Measurements from ENCODE around the gene TRIM73. TPM values are rescaled to one million over a fixed set of nuclear protein-coding genes. Genes with fewer than 3 reads are reported as not detected.
"Not testable (repeated sequence)": the region's sequence is repeated elsewhere in the genome, so short reads cannot be mapped to it uniquely, and the experiment has no call there.

TRIM73 gene
- total and polyA plus RNA-seq, 4 donors = 2.9 to 8.8 (median 4.2) TPM; not detected in 1

- 47 to 57% methylated on average over 5 of the region's 6 CpGs for WGBS, 2 donors
- ATAC-seq (ENCODE audit: low FRiP score); H3K4me3 ChIP-seq (ENCODE audit: low read length in 2 of 2); H3K9me3 ChIP-seq (ENCODE audit: control insufficient read depth, low read length); intact Hi-C loops (cut with DNase I); H3K4me1 ChIP-seq (ENCODE audit: control insufficient read depth in 1 of 2, insufficient read depth in 2 of 2, low read length in 2 of 2); H3K36me3 ChIP-seq (ENCODE audit: control insufficient read depth in 1 of 2, insufficient read depth in 2 of 2, low read length in 1 of 2); H3K27me3 ChIP-seq (ENCODE audit: control insufficient read depth in 1 of 2, insufficient read depth in 2 of 2, low read length in 1 of 2); H3K27ac ChIP-seq (ENCODE audit: low read depth in 1 of 2, low read length in 2 of 2); DNase-seq: not testable (repeated sequence)
Measured at GRCh38 chr7:75414204-75414603, 18.8 kb downstream of the TRIM73 start.

DNA sequence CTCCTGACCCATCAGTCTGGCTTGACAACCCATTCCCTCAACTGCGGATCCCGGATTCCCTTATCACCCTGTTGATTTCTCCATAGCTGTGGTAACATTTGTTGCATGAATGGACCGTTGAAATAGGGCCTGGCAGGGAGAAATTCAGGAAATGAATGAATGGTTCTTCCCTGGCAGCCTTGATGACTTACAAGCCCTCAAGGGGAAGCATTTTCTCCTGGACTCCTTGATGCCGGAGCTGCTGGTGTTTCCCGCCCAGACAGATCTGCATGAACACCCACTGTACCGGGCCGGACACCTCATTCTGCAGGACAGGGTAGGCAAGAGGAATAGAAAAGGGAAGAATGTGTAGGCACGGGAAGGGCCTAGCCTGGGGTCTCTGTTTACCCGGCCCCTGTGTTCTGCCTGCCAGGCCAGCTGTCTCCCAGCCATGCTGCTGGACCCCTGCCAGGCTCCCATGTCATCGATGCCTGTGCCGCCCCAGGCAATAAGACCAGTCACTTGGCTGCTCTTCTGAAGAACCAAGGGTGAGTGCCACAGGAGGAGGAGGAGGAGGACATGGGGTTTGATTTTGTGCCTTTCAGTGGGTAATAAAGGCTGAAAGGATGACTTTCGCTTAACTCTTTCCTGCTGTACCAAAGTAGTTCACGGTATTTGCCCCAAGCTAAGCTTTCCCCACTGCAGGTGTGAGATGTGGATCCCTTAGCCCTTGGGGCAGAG, 19.4 kb downstream of the TRIM73 start:
- intact Hi-C loops (cut with DNase I); H3K9me3 ChIP-seq (ENCODE audit: control insufficient read depth, low read length); DNase-seq; H3K4me1 ChIP-seq (ENCODE audit: control insufficient read depth in 1 of 2, insufficient read depth in 2 of 2, low read length in 2 of 2); H3K4me3 ChIP-seq (ENCODE audit: low read length in 2 of 2); ATAC-seq (ENCODE audit: low FRiP score); H3K27me3 ChIP-seq (ENCODE audit: control insufficient read depth in 1 of 2, insufficient read depth in 2 of 2, low read length in 1 of 2); H3K36me3 ChIP-seq (ENCODE audit: control insufficient read depth in 1 of 2, insufficient read depth in 2 of 2, low read length in 1 of 2); H3K27ac ChIP-seq (ENCODE audit: low read depth in 1 of 2, low read length in 2 of 2): not testable (repeated sequence)
- WGBS, 2 donors = 59 to 76% methylated on average over 8 to 12 of the region's 13 CpGs

GRCh38 chr7:75415428-75415817, 20.0 kb downstream of the TRIM73 start:
- not testable (repeated sequence) for ATAC-seq (ENCODE audit: low FRiP score)

GRCh38 chr7:75415829-75416373, 20.5 kb downstream of the TRIM73 start:
- H3K4me3 ChIP-seq (ENCODE audit: low read length in 2 of 2); H3K27ac ChIP-seq (ENCODE audit: low read depth in 1 of 2, low read length in 2 of 2); DNase-seq; H3K27me3 ChIP-seq (ENCODE audit: control insufficient read depth in 1 of 2, insufficient read depth in 2 of 2, low read length in 1 of 2); H3K4me1 ChIP-seq (ENCODE audit: control insufficient read depth in 1 of 2, insufficient read depth in 2 of 2, low read length in 2 of 2); H3K9me3 ChIP-seq (ENCODE audit: control insufficient read depth, low read length); H3K36me3 ChIP-seq (ENCODE audit: control insufficient read depth in 1 of 2, insufficient read depth in 2 of 2, low read length in 1 of 2); intact Hi-C loops (cut with DNase I); ATAC-seq (ENCODE audit: low FRiP score): not testable (repeated sequence)
- 83 to 89% methylated on average over 16 to 20 of the region's 27 CpGs for WGBS, 2 donors

More at GRCh38 chr7:75415428-75415817, 20.0 kb downstream of the TRIM73 start:
- intact Hi-C loops (cut with DNase I); H3K9me3 ChIP-seq (ENCODE audit: control insufficient read depth, low read length); H3K4me1 ChIP-seq (ENCODE audit: control insufficient read depth in 1 of 2, insufficient read depth in 2 of 2, low read length in 2 of 2); H3K27ac ChIP-seq (ENCODE audit: low read depth in 1 of 2, low read length in 2 of 2); DNase-seq; H3K27me3 ChIP-seq (ENCODE audit: control insufficient read depth in 1 of 2, insufficient read depth in 2 of 2, low read length in 1 of 2); H3K4me3 ChIP-seq (ENCODE audit: low read length in 2 of 2); H3K36me3 ChIP-seq (ENCODE audit: control insufficient read depth in 1 of 2, insufficient read depth in 2 of 2, low read length in 1 of 2): not testable (repeated sequence)
- WGBS, 2 donors = 80 to 82% methylated on average over 8 to 11 of the region's 11 CpGs

DNA sequence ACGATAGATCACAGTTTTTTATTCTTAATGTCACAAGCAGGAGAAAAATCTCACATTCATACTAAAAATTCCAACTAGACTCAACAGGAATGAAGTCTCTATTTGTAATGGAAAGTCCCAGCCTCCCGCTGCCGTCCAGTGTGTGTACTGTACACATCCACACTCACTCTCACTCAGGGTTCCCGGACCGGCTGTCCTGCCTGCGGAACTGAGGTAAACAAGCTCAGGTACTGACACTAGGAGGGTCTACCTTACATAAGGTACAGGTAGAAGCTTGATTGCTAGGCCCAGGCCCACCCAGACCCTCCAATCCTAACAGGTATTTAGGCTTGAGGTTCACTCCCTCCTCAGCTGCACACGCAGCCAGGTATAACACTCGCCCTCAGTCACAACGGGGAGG, 21.4 kb downstream of the TRIM73 start:
- H3K36me3 ChIP-seq (ENCODE audit: control insufficient read depth in 1 of 2, insufficient read depth in 2 of 2, low read length in 1 of 2) = not testable (repeated sequence)

GRCh38 chr7:75418292-75418858, 22.9 kb downstream of the TRIM73 start:
- H3K4me3 ChIP-seq (ENCODE audit: low read length in 2 of 2); DNase-seq; intact Hi-C loops (cut with DNase I); H3K9me3 ChIP-seq (ENCODE audit: control insufficient read depth, low read length); ATAC-seq (ENCODE audit: low FRiP score); H3K4me1 ChIP-seq (ENCODE audit: control insufficient read depth in 1 of 2, insufficient read depth in 2 of 2, low read length in 2 of 2); H3K27me3 ChIP-seq (ENCODE audit: control insufficient read depth in 1 of 2, insufficient read depth in 2 of 2, low read length in 1 of 2); H3K27ac ChIP-seq (ENCODE audit: low read depth in 1 of 2, low read length in 2 of 2); H3K36me3 ChIP-seq (ENCODE audit: control insufficient read depth in 1 of 2, insufficient read depth in 2 of 2, low read length in 1 of 2): not testable (repeated sequence)
- WGBS, 2 donors = 81 to 90% methylated on average over 13 to 16 of the region's 20 CpGs

More for the DNA sequence above, 21.4 kb downstream of the TRIM73 start:
- H3K9me3 ChIP-seq (ENCODE audit: control insufficient read depth, low read length); H3K27ac ChIP-seq (ENCODE audit: low read depth in 1 of 2, low read length in 2 of 2); DNase-seq; H3K27me3 ChIP-seq (ENCODE audit: control insufficient read depth in 1 of 2, insufficient read depth in 2 of 2, low read length in 1 of 2); ATAC-seq (ENCODE audit: low FRiP score); H3K4me1 ChIP-seq (ENCODE audit: control insufficient read depth in 1 of 2, insufficient read depth in 2 of 2, low read length in 2 of 2); intact Hi-C loops (cut with DNase I); H3K4me3 ChIP-seq (ENCODE audit: low read length in 2 of 2): not testable (repeated sequence)
- WGBS, 2 donors = 82 to 83% methylated on average over 8 of the region's 9 CpGs

- WGBS, 2 donors = 76 to 79% methylated on average over 11 to 12 of the region's 13 CpGs
- intact Hi-C loops (cut with DNase I); ATAC-seq (ENCODE audit: low FRiP score); H3K4me1 ChIP-seq (ENCODE audit: control insufficient read depth in 1 of 2, insufficient read depth in 2 of 2, low read length in 2 of 2); H3K4me3 ChIP-seq (ENCODE audit: low read length in 2 of 2); H3K27me3 ChIP-seq (ENCODE audit: control insufficient read depth in 1 of 2, insufficient read depth in 2 of 2, low read length in 1 of 2); H3K9me3 ChIP-seq (ENCODE audit: control insufficient read depth, low read length); H3K27ac ChIP-seq (ENCODE audit: low read depth in 1 of 2, low read length in 2 of 2); H3K36me3 ChIP-seq (ENCODE audit: control insufficient read depth in 1 of 2, insufficient read depth in 2 of 2, low read length in 1 of 2); DNase-seq: not testable (repeated sequence)
Measured at GRCh38 chr7:75419210-75419609, 23.8 kb downstream of the TRIM73 start.

GRCh38 chr7:75419693-75420092, 24.3 kb downstream of the TRIM73 start:
- H3K36me3 ChIP-seq (ENCODE audit: control insufficient read depth in 1 of 2, insufficient read depth in 2 of 2, low read length in 1 of 2); ATAC-seq (ENCODE audit: low FRiP score); H3K27ac ChIP-seq (ENCODE audit: low read depth in 1 of 2, low read length in 2 of 2); DNase-seq; intact Hi-C loops (cut with DNase I); H3K4me3 ChIP-seq (ENCODE audit: low read length in 2 of 2); H3K27me3 ChIP-seq (ENCODE audit: control insufficient read depth in 1 of 2, insufficient read depth in 2 of 2, low read length in 1 of 2); H3K4me1 ChIP-seq (ENCODE audit: control insufficient read depth in 1 of 2, insufficient read depth in 2 of 2, low read length in 2 of 2); H3K9me3 ChIP-seq (ENCODE audit: control insufficient read depth, low read length): not testable (repeated sequence)
- WGBS, 2 donors = 40 to 55% methylated on average over 9 to 12 of the region's 13 CpGs

GRCh38 chr7:75420152-75420551, 24.7 kb downstream of the TRIM73 start:
- H3K4me3 ChIP-seq (ENCODE audit: low read length in 2 of 2); DNase-seq; H3K36me3 ChIP-seq (ENCODE audit: control insufficient read depth in 1 of 2, insufficient read depth in 2 of 2, low read length in 1 of 2); H3K27me3 ChIP-seq (ENCODE audit: control insufficient read depth in 1 of 2, insufficient read depth in 2 of 2, low read length in 1 of 2); H3K4me1 ChIP-seq (ENCODE audit: control insufficient read depth in 1 of 2, insufficient read depth in 2 of 2, low read length in 2 of 2); H3K27ac ChIP-seq (ENCODE audit: low read depth in 1 of 2, low read length in 2 of 2); intact Hi-C loops (cut with DNase I); ATAC-seq (ENCODE audit: low FRiP score); H3K9me3 ChIP-seq (ENCODE audit: control insufficient read depth, low read length): not testable (repeated sequence)
- WGBS, 2 donors = 81 to 92% methylated on average over 10 of the region's 13 CpGs
